Epithelial cell of esophagus (primary cell): Measurements from ENCODE around the gene IFNAR2.

Experiments used
- DNase-seq: peaks from one replicate; pipeline ENCODE4 v3.0.0; 2010; ENCODE audit warnings: low read depth
- H3K4me3 ChIP-seq: 2 replicates; pipeline ENCODE4 v1.5.1; 2011; ENCODE audit warnings: mild to moderate bottlenecking, low read length, control low read depth
- TF ChIP-seq, protein P1 (sequence below): IDR thresholded peaks from 2 replicates; pipeline ENCODE4 v1.5.1; 2011; ENCODE audit warnings: low read depth, mild to moderate bottlenecking, low read length, control low read depth, inconsistent platforms; ENCODE audit not compliant: insufficient read depth; ENCODE audit errors: missing control alignments

Gene IFNAR2

DNA sequence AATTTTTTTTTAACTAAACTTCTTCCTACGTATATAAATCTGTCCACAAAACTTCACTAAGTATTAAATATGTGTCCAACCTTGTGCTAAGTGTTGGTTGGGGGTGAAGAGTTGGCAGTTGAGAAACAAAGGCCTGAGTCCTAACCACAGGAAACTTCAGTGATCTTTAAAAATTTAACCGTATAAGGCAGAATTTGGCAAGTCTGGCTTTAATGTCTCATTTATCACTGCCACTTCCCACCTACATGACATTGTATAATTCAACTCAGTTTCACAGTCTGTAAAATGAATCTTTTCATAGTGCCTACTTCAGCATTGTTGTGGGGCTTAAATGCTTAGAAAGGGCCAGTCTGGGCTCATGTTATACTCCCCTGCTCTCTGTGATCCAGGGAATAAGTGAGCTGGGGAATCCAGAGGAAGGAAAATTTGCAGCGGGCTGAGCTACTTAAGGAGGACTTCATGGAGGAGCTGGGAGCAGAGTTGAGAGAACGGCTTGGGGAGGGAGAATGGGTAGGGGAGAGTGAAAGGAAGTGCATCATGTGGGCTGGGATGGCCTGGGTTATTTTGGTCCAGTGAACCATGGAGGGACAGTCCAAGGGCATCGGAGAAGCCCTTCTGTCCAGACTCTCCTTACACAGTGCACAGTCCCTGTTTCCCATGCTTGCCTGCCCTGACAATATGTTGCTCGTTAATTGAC, 14.5 kb downstream of the IFNAR2 start:
- H3K4me3 ChIP-seq, result no peak overlapping the region
- TF ChIP-seq, protein P1, sequence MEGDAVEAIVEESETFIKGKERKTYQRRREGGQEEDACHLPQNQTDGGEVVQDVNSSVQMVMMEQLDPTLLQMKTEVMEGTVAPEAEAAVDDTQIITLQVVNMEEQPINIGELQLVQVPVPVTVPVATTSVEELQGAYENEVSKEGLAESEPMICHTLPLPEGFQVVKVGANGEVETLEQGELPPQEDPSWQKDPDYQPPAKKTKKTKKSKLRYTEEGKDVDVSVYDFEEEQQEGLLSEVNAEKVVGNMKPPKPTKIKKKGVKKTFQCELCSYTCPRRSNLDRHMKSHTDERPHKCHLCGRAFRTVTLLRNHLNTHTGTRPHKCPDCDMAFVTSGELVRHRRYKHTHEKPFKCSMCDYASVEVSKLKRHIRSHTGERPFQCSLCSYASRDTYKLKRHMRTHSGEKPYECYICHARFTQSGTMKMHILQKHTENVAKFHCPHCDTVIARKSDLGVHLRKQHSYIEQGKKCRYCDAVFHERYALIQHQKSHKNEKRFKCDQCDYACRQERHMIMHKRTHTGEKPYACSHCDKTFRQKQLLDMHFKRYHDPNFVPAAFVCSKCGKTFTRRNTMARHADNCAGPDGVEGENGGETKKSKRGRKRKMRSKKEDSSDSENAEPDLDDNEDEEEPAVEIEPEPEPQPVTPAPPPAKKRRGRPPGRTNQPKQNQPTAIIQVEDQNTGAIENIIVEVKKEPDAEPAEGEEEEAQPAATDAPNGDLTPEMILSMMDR, result no peak
- DNase-seq, result no peak

- DNase-seq, result no peak
- H3K4me3 ChIP-seq, result no peak overlapping the region
- TF ChIP-seq, protein P1, result no peak
These were observed 15.0 kb downstream of the IFNAR2 start for GRCh38 chr21:33244779-33245105.

DNA sequence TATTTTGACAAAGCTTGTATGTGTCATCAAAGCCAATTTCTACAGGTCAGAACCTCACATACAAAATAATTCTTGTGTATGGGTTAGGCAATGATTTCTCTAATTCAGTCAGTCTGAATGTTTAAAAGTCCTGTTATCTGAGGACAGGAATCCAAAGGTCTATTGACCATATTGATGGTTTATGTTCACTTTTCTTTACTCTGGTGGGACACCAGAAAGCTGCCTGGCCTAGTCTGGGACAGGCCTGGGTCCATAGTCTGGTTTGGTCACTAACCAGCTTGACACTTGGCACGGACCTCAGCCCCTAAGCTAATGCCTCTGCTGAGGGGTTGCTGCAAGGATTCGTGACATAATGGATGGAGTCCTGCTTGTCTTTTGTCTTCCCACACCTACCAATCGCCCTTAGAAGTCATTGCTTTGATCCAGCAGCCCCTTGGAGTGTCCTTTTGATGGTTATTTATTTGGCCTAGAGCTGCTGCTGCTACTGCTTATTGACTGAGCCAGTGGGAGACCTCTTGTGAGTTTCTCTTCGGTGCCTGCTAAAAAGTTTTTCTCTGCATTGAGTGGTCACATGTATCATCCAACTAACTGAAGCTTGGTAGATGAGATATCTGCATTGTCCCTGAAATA, 15.7 kb downstream of the IFNAR2 start:
- DNase-seq, result no peak
- TF ChIP-seq, protein P1, result no peak
- no peak overlapping the region for H3K4me3 ChIP-seq

DNA sequence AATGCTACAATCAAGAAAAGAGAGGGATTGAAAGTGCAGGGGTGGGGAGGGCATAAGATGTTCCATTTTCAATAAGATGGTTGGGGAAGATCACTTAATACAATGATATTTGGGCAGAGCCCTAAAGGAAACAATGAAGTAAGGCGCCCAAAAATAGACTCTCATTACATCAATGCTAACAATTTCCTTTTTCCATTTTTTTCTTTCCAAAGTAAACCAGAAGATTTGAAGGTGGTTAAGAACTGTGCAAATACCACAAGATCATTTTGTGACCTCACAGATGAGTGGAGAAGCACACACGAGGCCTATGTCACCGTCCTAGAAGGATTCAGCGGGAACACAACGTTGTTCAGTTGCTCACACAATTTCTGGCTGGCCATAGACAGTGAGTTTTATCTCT, 16.8 kb downstream of the IFNAR2 start:
- no peak for DNase-seq
- H3K4me3 ChIP-seq, result no peak overlapping the region
- TF ChIP-seq, protein P1, result no peak

DNA sequence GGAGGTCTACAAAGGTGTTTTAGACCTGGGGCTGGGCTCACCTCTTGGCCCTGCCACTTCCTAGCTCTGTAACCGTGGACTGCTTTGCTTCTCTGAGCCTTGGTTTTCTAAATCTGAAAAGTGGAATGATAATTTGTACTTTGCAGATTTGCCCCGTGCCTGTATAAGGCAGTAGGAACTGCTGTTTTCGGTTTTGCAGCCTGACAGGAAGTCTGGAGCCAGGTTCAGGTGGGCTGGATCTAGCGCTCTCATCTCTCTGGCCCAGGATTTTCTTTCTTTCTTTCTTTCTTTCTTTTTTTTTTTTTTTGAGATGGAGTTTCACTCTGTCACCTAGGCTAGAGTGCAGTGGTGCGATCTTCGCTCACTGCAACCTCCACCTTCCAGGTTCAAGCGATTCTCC, 17.2 kb downstream of the IFNAR2 start:
- TF ChIP-seq, protein P1, result no peak
- H3K4me3 ChIP-seq, result no peak overlapping the region
- no peak for DNase-seq

- no peak for DNase-seq
These were observed 17.9 kb downstream of the IFNAR2 start for GRCh38 chr21:33247599-33247998.

More at GRCh38 chr21:33247599-33247998, 17.9 kb downstream of the IFNAR2 start:
- TF ChIP-seq, protein P1, result no peak
- H3K4me3 ChIP-seq, result no peak overlapping the region
